Measurements from ENCODE around the gene PCDHGC3.

The PCDHGC3 gene

GRCh38 chr5:141477044-141477575, 1.3 kb downstream of the PCDHGC3 start:
- no peak for DNase-seq (ENCODE audit: low spot score)
- no peak for TF ChIP-seq CTCF (IDR thresholded peaks at IDR 0.05; ENCODE audit: borderline replicate concordance, control extremely low read depth, extremely low read depth, insufficient read depth, missing control alignments)
- in situ Hi-C loops (cut with MboI; ENCODE audit: low sequenced_read_pairs, unreplicated experiment): no loop called here

GRCh38 chr5:141477815-141478214, 2.0 kb downstream of the PCDHGC3 start:
- in situ Hi-C loops (cut with MboI; ENCODE audit: low sequenced_read_pairs, unreplicated experiment): no loop called here
- TF ChIP-seq CTCF (IDR thresholded peaks at IDR 0.05; ENCODE audit: borderline replicate concordance, control extremely low read depth, extremely low read depth, insufficient read depth, missing control alignments): no peak
- no peak for DNase-seq (ENCODE audit: low spot score)

GRCh38 chr5:141478321-141478945, 2.7 kb downstream of the PCDHGC3 start:
- in situ Hi-C loops (cut with MboI; ENCODE audit: low sequenced_read_pairs, unreplicated experiment): no loop called here
- no peak for DNase-seq (ENCODE audit: low spot score)
- no peak for TF ChIP-seq CTCF (IDR thresholded peaks at IDR 0.05; ENCODE audit: borderline replicate concordance, control extremely low read depth, extremely low read depth, insufficient read depth, missing control alignments)

GRCh38 chr5:141479776-141480175, 4.0 kb downstream of the PCDHGC3 start:
- in situ Hi-C loops (cut with MboI; ENCODE audit: low sequenced_read_pairs, unreplicated experiment): no loop called here
- DNase-seq (ENCODE audit: low spot score): no peak
- no peak for TF ChIP-seq CTCF (IDR thresholded peaks at IDR 0.05; ENCODE audit: borderline replicate concordance, control extremely low read depth, extremely low read depth, insufficient read depth, missing control alignments)

GRCh38 chr5:141483902-141484301, 8.1 kb downstream of the PCDHGC3 start:
- no peak for TF ChIP-seq CTCF (IDR thresholded peaks at IDR 0.05; ENCODE audit: borderline replicate concordance, control extremely low read depth, extremely low read depth, insufficient read depth, missing control alignments)

GRCh38 chr5:141484310-141484640, 8.5 kb downstream of the PCDHGC3 start:
- in situ Hi-C loops (cut with MboI; ENCODE audit: low sequenced_read_pairs, unreplicated experiment): no loop called here
- DNase-seq (ENCODE audit: low spot score): no peak
- TF ChIP-seq CTCF (IDR thresholded peaks at IDR 0.05; ENCODE audit: borderline replicate concordance, control extremely low read depth, extremely low read depth, insufficient read depth, missing control alignments): no peak

More at GRCh38 chr5:141483902-141484301, 8.1 kb downstream of the PCDHGC3 start:
- no peak for DNase-seq (ENCODE audit: low spot score)
- in situ Hi-C loops (cut with MboI; ENCODE audit: low sequenced_read_pairs, unreplicated experiment): no loop called here
